Amniotic stem cell (primary cell): ENCODE data around the gene GNA14.
"Not testable (repeated sequence)": the region's sequence is repeated elsewhere in the genome, so short reads cannot be mapped to it uniquely, and the experiment has no call there.

Experiments used
- DNase-seq: peaks from one replicate; lab custom pipeline; 2025; lab: John Stamatoyannopoulos, UW

GNA14 gene

DNA sequence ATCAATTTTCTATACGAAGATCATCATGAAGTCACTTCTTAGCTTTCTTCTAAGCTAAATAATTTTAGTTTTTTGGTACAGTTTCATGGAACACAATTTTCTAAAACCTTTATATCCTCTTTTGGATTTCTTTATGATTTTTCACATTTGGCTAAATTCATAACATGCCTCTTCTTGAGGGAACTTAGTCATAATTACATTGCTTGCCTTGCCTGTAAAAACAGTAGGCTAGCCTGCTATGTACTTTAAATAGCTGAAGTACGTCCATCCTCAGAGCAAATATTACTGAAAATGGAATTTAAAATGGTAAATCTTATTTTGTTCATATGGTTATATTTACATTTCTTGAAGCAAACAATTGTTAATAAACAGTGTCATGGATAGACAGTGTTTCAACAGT is 245.8 kb downstream of the GNA14 start:
- DNase-seq: no peak

- DNase-seq: no peak
Measured at GRCh38 chr9:77399964-77400363, 248.2 kb downstream of the GNA14 start.

DNA sequence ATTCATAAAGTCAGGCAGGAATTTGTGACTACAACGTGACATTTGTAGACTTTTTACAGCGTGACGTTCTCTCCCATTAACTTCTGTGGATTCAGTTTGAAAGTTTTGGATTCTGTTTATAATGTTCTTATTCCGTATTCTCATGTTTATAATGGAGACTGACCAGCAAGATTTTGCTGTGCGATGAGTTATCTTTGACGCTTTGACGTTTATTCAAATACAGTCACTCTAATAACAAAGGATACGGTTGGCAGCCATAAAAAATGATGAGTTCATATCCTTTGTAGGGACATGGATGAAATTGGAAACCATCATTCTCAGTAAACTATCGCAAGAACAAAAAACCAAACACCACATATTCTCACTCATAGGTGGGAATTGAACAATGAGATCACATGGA is 249.5 kb downstream of the GNA14 start:
- DNase-seq: not testable (repeated sequence)

DNA sequence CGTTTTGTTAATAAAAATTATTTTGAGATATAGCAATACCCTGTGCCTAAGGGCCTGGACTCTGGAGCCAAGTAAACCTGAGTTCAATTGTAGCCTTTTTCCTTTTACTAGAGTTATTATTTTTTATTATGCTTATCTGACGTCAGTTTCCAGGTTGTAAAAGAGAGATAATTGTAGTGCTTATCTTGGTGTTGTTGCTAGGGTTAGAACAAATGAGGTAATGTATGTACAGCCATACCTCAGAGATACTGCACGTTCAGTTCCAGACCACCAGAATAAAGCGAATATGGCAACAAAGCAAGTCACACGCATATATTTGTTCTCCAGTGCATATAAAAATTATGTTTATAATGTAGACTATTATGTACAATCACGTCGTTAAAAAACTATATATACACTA is 255.8 kb downstream of the GNA14 start:
- DNase-seq: no peak

GRCh38 chr9:77391834-77392233 is 256.3 kb downstream of the GNA14 start:
- DNase-seq: no peak

DNA sequence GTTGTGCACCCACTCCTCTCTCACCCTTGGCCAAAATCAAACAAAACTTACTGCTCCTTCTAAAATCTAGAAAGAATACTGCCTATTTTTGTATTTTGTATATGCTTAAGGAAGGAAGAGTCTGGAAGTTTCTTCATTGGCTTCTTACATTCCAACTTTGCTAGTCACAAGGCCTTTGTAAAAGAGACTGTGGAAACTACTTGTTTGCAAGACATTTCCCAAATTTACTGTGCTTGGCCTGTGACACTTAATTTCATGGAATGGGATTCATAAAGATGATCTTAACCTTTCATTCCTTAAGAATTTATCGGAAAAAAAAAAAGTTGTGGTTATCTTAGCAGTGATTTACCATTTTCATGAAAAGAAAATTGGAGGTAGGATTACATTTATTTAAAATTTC is 261.9 kb downstream of the GNA14 start:
- no peak for DNase-seq

- DNase-seq: no peak
Measured at GRCh38 chr9:77384406-77384805, 263.7 kb downstream of the GNA14 start.

GRCh38 chr9:77375956-77376532 is 272.1 kb downstream of the GNA14 start:
- no peak for DNase-seq

GRCh38 chr9:77374266-77374665 is 273.9 kb downstream of the GNA14 start:
- DNase-seq: no peak
